Measurements from ENCODE around the gene DDX10. TPM values are rescaled to one million over a fixed set of nuclear protein-coding genes. Genes with fewer than 3 reads are reported as not detected.

The DDX10 gene
- total RNA-seq, 1 donor from 2014 or later = 67.4 TPM

GRCh38 chr11:108694846-108695245 is 30.0 kb downstream of the DDX10 start:
- peaks cover 4% of the 10 kb centered on the region for H3K36me3 ChIP-seq (ENCODE audit: control insufficient read depth, insufficient read depth, low read length)
- FAIRE-seq = no peak

GRCh38 chr11:108697872-108698473 is 33.1 kb downstream of the DDX10 start:
- DNase-seq (ENCODE audit: low read depth) (peak; percentile 79), FAIRE-seq (no peak)
- Histone ChIP-seq H3K36me3 (ENCODE audit: control insufficient read depth, insufficient read depth, low read length) (no peaks in the 10 kb centered on the region), H3K4me3 (ENCODE audit: low read depth, low read length) (no peak overlapping the region), H3K27me3 (ENCODE audit: control insufficient read depth, insufficient read depth, low read length) (no peaks in the 10 kb centered on the region)
- TF ChIP-seq, protein P1, sequence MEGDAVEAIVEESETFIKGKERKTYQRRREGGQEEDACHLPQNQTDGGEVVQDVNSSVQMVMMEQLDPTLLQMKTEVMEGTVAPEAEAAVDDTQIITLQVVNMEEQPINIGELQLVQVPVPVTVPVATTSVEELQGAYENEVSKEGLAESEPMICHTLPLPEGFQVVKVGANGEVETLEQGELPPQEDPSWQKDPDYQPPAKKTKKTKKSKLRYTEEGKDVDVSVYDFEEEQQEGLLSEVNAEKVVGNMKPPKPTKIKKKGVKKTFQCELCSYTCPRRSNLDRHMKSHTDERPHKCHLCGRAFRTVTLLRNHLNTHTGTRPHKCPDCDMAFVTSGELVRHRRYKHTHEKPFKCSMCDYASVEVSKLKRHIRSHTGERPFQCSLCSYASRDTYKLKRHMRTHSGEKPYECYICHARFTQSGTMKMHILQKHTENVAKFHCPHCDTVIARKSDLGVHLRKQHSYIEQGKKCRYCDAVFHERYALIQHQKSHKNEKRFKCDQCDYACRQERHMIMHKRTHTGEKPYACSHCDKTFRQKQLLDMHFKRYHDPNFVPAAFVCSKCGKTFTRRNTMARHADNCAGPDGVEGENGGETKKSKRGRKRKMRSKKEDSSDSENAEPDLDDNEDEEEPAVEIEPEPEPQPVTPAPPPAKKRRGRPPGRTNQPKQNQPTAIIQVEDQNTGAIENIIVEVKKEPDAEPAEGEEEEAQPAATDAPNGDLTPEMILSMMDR (IDR thresholded peaks at IDR 0.05; ENCODE audit: insufficient read depth, low read length, severe bottlenecking) = peak; percentile 82

More at GRCh38 chr11:108694846-108695245, 30.0 kb downstream of the DDX10 start:
- Histone ChIP-seq H3K4me3 (ENCODE audit: low read depth, low read length) (no peak overlapping the region), H3K27me3 (ENCODE audit: control insufficient read depth, insufficient read depth, low read length) (no peaks in the 10 kb centered on the region)
- TF ChIP-seq, protein P1 (IDR thresholded peaks at IDR 0.05; ENCODE audit: insufficient read depth, low read length, severe bottlenecking) = no peak
- DNase-seq (ENCODE audit: low read depth) = peak; percentile 37

- H3K36me3 ChIP-seq (ENCODE audit: control insufficient read depth, insufficient read depth, low read length) = no peaks in the 10 kb centered on the region
- FAIRE-seq = peak; percentile 7
- DNase-seq (ENCODE audit: low read depth) = peak; percentile 97
Observed at GRCh38 chr11:108698844-108699642, 34.2 kb downstream of the DDX10 start.

DNA sequence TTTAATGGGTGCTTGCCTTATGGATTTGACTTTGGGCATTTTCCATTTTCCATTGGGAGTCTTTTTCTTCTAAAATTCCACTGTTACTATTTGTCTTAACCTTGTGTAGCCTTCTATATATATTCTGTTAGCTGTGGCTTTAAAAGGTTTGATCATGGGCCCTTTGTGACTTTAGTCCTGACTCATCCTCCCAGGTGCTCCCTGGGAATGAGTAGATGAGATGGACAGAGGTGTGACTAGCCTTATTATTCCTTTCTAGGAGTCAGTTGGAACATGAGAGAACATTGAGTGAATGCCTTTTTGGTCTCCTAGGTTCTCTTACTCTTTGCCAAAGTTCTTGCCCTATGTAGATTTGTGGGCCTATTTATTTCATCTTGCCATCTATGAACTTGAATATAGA is 39.0 kb downstream of the DDX10 start:
- DNase-seq (ENCODE audit: low read depth) (peak; percentile 70), FAIRE-seq (no peak)
- no peaks in the 10 kb centered on the region for H3K27me3 ChIP-seq (ENCODE audit: control insufficient read depth, insufficient read depth, low read length)
- TF ChIP-seq, protein P1 (IDR thresholded peaks at IDR 0.05; ENCODE audit: insufficient read depth, low read length, severe bottlenecking) = no peak
- H3K36me3 ChIP-seq (ENCODE audit: control insufficient read depth, insufficient read depth, low read length) = no peaks in the 10 kb centered on the region
- H3K4me3 ChIP-seq (ENCODE audit: low read depth, low read length) = no peak overlapping the region

More at GRCh38 chr11:108698844-108699642, 34.2 kb downstream of the DDX10 start:
- TF ChIP-seq, protein P1 (IDR thresholded peaks at IDR 0.05; ENCODE audit: insufficient read depth, low read length, severe bottlenecking) = no peak
- Histone ChIP-seq H3K27me3 (ENCODE audit: control insufficient read depth, insufficient read depth, low read length) (no peaks in the 10 kb centered on the region), H3K4me3 (ENCODE audit: low read depth, low read length) (no peak overlapping the region)

GRCh38 chr11:108705061-108705460 is 40.2 kb downstream of the DDX10 start:
- no peaks in the 10 kb centered on the region for H3K27me3 ChIP-seq (ENCODE audit: control insufficient read depth, insufficient read depth, low read length)
- FAIRE-seq = no peak
- H3K4me3 ChIP-seq (ENCODE audit: low read depth, low read length) = no peak overlapping the region
- no peak for DNase-seq (ENCODE audit: low read depth)
- TF ChIP-seq, protein P1 (IDR thresholded peaks at IDR 0.05; ENCODE audit: insufficient read depth, low read length, severe bottlenecking) = no peak
- no peaks in the 10 kb centered on the region for H3K36me3 ChIP-seq (ENCODE audit: control insufficient read depth, insufficient read depth, low read length)

All from bronchial epithelial cell (primary cell).